Measurements from ENCODE around the gene ITPKC.
"Not testable (repeated sequence)": the region's sequence is repeated elsewhere in the genome, so short reads cannot be mapped to it uniquely, and the experiment has no call there.

Gene ITPKC

GRCh38 chr19:40771101-40771862 is 54.4 kb downstream of the ITPKC start:
- peak; percentile 52 for DNase-seq

- DNase-seq: no peak
Observed at GRCh38 chr19:40774916-40775631, 58.2 kb downstream of the ITPKC start, which contains the start of gene MIA. Gene MIA (plus strand): TSS chr19:40775521. CDS start chr19:40775543, 22 bp downstream.

- DNase-seq: no peak
Observed at GRCh38 chr19:40775632-40776022, 58.7 kb downstream of the ITPKC start.

GRCh38 chr19:40776364-40776763 is 59.5 kb downstream of the ITPKC start:
- DNase-seq: no peak

GRCh38 chr19:40776932-40777644 is 60.2 kb downstream of the ITPKC start:
- DNase-seq: peak; percentile 95

GRCh38 chr19:40777645-40777936 is 60.7 kb downstream of the ITPKC start:
- DNase-seq: no peak

GRCh38 chr19:40777937-40778705 is 61.2 kb downstream of the ITPKC start, which contains the start of gene RAB4B:
Gene RAB4B (plus strand): TSS chr19:40778247. CDS start chr19:40778376, 129 bp downstream.
- DNase-seq: peak; percentile 100

GRCh38 chr19:40778706-40779284 is 61.9 kb downstream of the ITPKC start:
- DNase-seq: no peak

- DNase-seq: no peak
Observed at GRCh38 chr19:40780582-40780981, 63.7 kb downstream of the ITPKC start.

GRCh38 chr19:40781140-40781539 is 64.2 kb downstream of the ITPKC start:
- no peak for DNase-seq

- no peak for DNase-seq
Observed at GRCh38 chr19:40783711-40784110, 66.8 kb downstream of the ITPKC start.

GRCh38 chr19:40784146-40784545 is 67.2 kb downstream of the ITPKC start:
- DNase-seq: not testable (repeated sequence)

- no peak for DNase-seq
Observed at GRCh38 chr19:40785526-40785925, 68.6 kb downstream of the ITPKC start.

- DNase-seq: no peak
Observed at GRCh38 chr19:40786060-40787037, 69.4 kb downstream of the ITPKC start.

Measured in CD4-positive, alpha-beta T cell treated with Interleukin-10 for 1 hour (primary cell).